Measurements from ENCODE around the gene CEPT1. TPM values are rescaled to one million over a fixed set of nuclear protein-coding genes. Genes with fewer than 3 reads are reported as not detected.

Gene CEPT1
- total and polyA plus RNA-seq, 10 of the 15 experiments (the other 5 are each of a cell fraction or from before 2014, with no cell fraction given) = 29.4 to 77.9 (median 54.8) TPM

DNA sequence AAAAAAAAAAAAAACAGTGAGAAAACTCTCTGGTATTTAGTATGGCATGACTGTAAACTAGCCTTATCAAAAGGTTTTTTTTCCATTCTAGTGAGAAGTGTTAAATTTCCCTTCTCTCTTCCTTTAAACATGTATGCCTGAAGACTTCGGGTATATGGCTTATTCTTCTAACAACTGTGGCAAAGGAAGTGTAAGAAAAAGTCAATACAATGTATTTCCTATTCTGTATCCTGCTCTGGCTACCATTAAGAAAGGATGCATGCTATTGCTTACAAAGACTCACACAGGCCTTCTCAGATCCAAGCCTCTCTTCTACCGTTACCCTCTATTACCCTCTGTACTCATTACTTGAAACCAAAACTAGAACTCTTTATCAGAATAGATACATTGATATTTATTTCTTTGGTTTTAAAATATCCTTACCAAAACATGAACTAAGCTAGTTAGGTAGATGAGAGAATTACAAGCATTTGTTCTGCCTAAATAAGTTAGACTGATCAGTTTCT, 8.4 kb downstream of the CEPT1 start:
- Histone ChIP-seq H3K4me2 (ENCODE audit: control insufficient read depth, insufficient read depth) (peak overlapping the region; percentile 45), H3K27me3 (replicated peaks in 1 of 2; ENCODE audit: control insufficient read depth in 2 of 2, insufficient read depth in 2 of 2, low read length in 1 of 2) (no peaks in the 10 kb centered on the region), H3K9ac (ENCODE audit: control insufficient read depth, insufficient read depth, low read length) (peak overlapping the region; percentile 43), H3K4me1 (ENCODE audit: control insufficient read depth, insufficient read depth, low read length) (peaks cover 15% of the 10 kb centered on the region), H2AFZ (ENCODE audit: control insufficient read depth, low read depth, low read length) (no peak overlapping the region), H3K4me3 (peak overlapping the region; percentile 13), H3K79me2 (ENCODE audit: control insufficient read depth, insufficient read depth, low read length) (peaks cover 99% of the 10 kb centered on the region), H3K36me3 (ENCODE audit: control insufficient read depth in 2 of 2, insufficient read depth in 2 of 2, low read length in 1 of 2) (peaks cover 4 to 27% of the 10 kb centered on the region in 2 experiments; a peak in 3 of 4 replicates), H3K27ac (ENCODE audit: control insufficient read depth, insufficient read depth) (peak overlapping the region; percentile 30), H3K9me3 (replicated peaks; ENCODE audit: control insufficient read depth, insufficient read depth, low read length) (peaks cover 1% of the 10 kb centered on the region; the same call in 2 of the 3 replicates), H4K20me1 (ENCODE audit: control insufficient read depth, insufficient read depth) (no peaks in the 10 kb centered on the region)
- intact Hi-C loops (cut with micrococcal nuclease; ENCODE audit: unreplicated experiment) (loop anchor here (5.0 to 10.0 kb wide), 3 partner anchors 44 to 606 kb away; partner anchors contain the start of genes CD53 and DDX20), in situ Hi-C loops (cut with MboI) (no loop called here)
- FAIRE-seq (peak; percentile 76), ATAC-seq (peak; percentile 77), DNase-seq (ENCODE audit: low read depth, low spot score) (no peak)
- ChIA-PET CTCF (interaction anchor here (0.8 to 3.5 kb wide), 4 partner anchors 12 to 118 kb away, joined by 3 to 15 read pairs (median 4); no protein-coding TSS in a partner anchor), SMC1A (ENCODE audit: uncharacterized antibody, unreplicated experiment) (interaction anchor here (0.8 to 3.2 kb wide), 14 partner anchors 9 to 70 kb away, joined by 3 to 20 read pairs (median 4); partner anchors contain the start of genes CEPT1 and DRAM2), RAD21 (ENCODE audit: unreplicated experiment) (interaction anchor here (0.7 to 1.8 kb wide), 3 partner anchors 44 to 75 kb away, joined by 3 to 4 read pairs (median 3); no protein-coding TSS in a partner anchor), POLR2A (interaction anchor here (1.0 to 2.1 kb wide), 5 partner anchors 8 to 50 kb away, joined by 3 to 6 read pairs (median 4); no protein-coding TSS in a partner anchor)
- TF ChIP-seq SMAD5 (IDR thresholded peaks at IDR 0.05; ENCODE audit: low read depth) (no peak), WRNIP1 (IDR thresholded peaks at IDR 0.05; ENCODE audit: borderline replicate concordance, low read depth, low read length) (no peak), RAD21 (IDR thresholded peaks at IDR 0.05; ENCODE audit: insufficient read depth, low read depth, low read length) (no peak), IRF4 (IDR thresholded peaks at IDR 0.05; ENCODE audit: low read depth, low read length) (no peak), SMC3 (IDR thresholded peaks at IDR 0.05; ENCODE audit: borderline replicate concordance, low read length) (no peak; the same call in 1 of the 2 replicates), LARP7 (IDR thresholded peaks at IDR 0.05) (no peak), SPI1 (IDR thresholded peaks at IDR 0.05; ENCODE audit: borderline replicate concordance, insufficient read depth, low read depth, low read length) (no peak), HDAC6 (IDR thresholded peaks at IDR 0.05; ENCODE audit: unreplicated experiment) (no peak), KDM1A (IDR thresholded peaks at IDR 0.05; ENCODE audit: borderline replicate concordance) (no peak)
- TF ChIP-seq, protein P1, sequence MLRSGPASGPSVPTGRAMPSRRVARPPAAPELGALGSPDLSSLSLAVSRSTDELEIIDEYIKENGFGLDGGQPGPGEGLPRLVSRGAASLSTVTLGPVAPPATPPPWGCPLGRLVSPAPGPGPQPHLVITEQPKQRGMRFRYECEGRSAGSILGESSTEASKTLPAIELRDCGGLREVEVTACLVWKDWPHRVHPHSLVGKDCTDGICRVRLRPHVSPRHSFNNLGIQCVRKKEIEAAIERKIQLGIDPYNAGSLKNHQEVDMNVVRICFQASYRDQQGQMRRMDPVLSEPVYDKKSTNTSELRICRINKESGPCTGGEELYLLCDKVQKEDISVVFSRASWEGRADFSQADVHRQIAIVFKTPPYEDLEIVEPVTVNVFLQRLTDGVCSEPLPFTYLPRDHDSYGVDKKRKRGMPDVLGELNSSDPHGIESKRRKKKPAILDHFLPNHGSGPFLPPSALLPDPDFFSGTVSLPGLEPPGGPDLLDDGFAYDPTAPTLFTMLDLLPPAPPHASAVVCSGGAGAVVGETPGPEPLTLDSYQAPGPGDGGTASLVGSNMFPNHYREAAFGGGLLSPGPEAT (IDR thresholded peaks at IDR 0.05; ENCODE audit: low read depth) = no peak
- TF ChIP-seq, protein P2, sequence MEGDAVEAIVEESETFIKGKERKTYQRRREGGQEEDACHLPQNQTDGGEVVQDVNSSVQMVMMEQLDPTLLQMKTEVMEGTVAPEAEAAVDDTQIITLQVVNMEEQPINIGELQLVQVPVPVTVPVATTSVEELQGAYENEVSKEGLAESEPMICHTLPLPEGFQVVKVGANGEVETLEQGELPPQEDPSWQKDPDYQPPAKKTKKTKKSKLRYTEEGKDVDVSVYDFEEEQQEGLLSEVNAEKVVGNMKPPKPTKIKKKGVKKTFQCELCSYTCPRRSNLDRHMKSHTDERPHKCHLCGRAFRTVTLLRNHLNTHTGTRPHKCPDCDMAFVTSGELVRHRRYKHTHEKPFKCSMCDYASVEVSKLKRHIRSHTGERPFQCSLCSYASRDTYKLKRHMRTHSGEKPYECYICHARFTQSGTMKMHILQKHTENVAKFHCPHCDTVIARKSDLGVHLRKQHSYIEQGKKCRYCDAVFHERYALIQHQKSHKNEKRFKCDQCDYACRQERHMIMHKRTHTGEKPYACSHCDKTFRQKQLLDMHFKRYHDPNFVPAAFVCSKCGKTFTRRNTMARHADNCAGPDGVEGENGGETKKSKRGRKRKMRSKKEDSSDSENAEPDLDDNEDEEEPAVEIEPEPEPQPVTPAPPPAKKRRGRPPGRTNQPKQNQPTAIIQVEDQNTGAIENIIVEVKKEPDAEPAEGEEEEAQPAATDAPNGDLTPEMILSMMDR (IDR thresholded peaks at IDR 0.05 in 2 of 3, conservative IDR thresholded peaks at IDR 0.05 in 1 of 3; ENCODE audit: control insufficient read depth in 2 of 3, extremely low read depth in 1 of 3, insufficient read depth in 1 of 3, low read depth in 3 of 3, low read length in 3 of 3) = no peak
- TF ChIP-seq, protein P3, sequence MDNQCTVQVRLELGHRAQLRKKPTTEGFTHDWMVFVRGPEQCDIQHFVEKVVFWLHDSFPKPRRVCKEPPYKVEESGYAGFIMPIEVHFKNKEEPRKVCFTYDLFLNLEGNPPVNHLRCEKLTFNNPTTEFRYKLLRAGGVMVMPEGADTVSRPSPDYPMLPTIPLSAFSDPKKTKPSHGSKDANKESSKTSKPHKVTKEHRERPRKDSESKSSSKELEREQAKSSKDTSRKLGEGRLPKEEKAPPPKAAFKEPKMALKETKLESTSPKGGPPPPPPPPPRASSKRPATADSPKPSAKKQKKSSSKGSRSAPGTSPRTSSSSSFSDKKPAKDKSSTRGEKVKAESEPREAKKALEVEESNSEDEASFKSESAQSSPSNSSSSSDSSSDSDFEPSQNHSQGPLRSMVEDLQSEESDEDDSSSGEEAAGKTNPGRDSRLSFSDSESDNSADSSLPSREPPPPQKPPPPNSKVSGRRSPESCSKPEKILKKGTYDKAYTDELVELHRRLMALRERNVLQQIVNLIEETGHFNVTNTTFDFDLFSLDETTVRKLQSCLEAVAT (IDR thresholded peaks at IDR 0.05) = no peak
- 19% methylated on average over 2 of the region's 2 CpGs for WGBS (ENCODE audit: insufficient coverage, insufficient replicate concordance, low lambda C conversion rate, missing lambda C conversion rate)
- BruUV-seq (replicated peaks) = no TSS peak

Measured in GM12878 (cell line).